PFSK-1 (cell line): ENCODE measurements around the gene CCDC134.

Source experiments
- POLR2AphosphoS5 ChIP-seq: IDR thresholded peaks from 2 replicates; pipeline ENCODE4 v1.6.1; 2012; ENCODE audit warnings: low read depth, mild to moderate bottlenecking, control low read depth, low read length, moderate library complexity
- REST ChIP-seq, 2 experiments: IDR thresholded peaks; 2 replicates each; pipeline versions ENCODE4 v1.6.1 to v1.8.0; 2011 to 2012; ENCODE audit warnings: low read depth in 2 of 2, low read length in 2 of 2, control low read depth in 1 of 2, inconsistent platforms in 1 of 2, mild to moderate bottlenecking in 1 of 2, moderate library complexity in 1 of 2; ENCODE audit not compliant: insufficient read depth in 1 of 2

DNA sequence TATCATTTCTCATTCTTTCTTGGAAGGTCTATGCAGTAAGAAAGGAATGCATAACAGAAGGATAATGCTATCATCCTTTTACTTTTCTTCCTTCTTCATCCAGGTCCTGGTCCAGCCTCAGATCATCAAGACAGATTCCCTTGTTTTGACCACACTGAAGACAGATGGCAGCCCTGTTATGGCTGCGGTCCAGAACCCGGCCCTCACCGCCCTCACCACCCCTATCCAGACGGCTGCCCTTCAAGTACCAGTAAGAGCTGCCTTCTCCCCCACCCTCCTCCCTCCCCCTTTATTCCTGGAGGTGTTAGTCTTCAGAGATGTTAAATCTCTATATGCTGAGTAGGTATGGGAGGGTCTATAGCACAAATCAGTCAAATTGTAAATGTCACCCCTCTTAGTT is 70.3 kb downstream of the CCDC134 start:
- TF ChIP-seq POLR2AphosphoS5 (no peak), REST (IDR thresholded peaks at IDR 0.05; ENCODE audit: insufficient read depth in 1 of 2, low read depth in 2 of 2, low read length in 2 of 2) (no peak)
